Activated naive CD4-positive, alpha-beta T cell treated with anti-CD3 and anti-CD28 coated beads, Interleukin-2, amount 50 U/mL, for 72 hours (primary cell): ENCODE measurements around the gene SLC26A2. TPM values are rescaled to one million over a fixed set of nuclear protein-coding genes. Genes with fewer than 3 reads are reported as not detected.
"Not testable (repeated sequence)": the region's sequence is repeated elsewhere in the genome, so short reads cannot be mapped to it uniquely, and the experiment has no call there.

Experiments
- ATAC-seq, 2 donors: fragments of 150-1000 bp; cut with Tn5 transposase; 2 replicates each; pipeline ENCODE4 v1.10.0; 2021; ENCODE audit warnings: mild to moderate bottlenecking in 2 of 2, moderate library complexity in 2 of 2
- DNase-seq, 2 donors: peaks; one replicate each; pipeline ENCODE4 v3.0.0; 2021 to 2022; ENCODE audit warnings: low spot score in 2 of 2
- H3K27ac Mint-ChIP-seq, 2 donors: one replicate each; pipeline ENCODE4 v1.8.0; 2022; ENCODE audit warnings: mild to moderate bottlenecking in 2 of 2, mixed read lengths in 2 of 2
- H3K36me3 Mint-ChIP-seq, 2 donors: one replicate each; pipeline ENCODE4 v1.8.0; 2022; ENCODE audit warnings: mixed read lengths in 2 of 2
- H3K9me3 Mint-ChIP-seq, 2 donors: one replicate each; pipeline ENCODE4 v1.8.0; 2022; ENCODE audit warnings: mixed read lengths in 2 of 2
- total RNA-seq, 2 donors: library from RNA; stranded (reverse); gene quantifications; one replicate each; pipeline ENCODE4 v1.2.3, GENCODE V29; 2022

The SLC26A2 gene
- total RNA-seq, 2 donors from 2014 or later: 3.9 to 8.4 TPM

DNA sequence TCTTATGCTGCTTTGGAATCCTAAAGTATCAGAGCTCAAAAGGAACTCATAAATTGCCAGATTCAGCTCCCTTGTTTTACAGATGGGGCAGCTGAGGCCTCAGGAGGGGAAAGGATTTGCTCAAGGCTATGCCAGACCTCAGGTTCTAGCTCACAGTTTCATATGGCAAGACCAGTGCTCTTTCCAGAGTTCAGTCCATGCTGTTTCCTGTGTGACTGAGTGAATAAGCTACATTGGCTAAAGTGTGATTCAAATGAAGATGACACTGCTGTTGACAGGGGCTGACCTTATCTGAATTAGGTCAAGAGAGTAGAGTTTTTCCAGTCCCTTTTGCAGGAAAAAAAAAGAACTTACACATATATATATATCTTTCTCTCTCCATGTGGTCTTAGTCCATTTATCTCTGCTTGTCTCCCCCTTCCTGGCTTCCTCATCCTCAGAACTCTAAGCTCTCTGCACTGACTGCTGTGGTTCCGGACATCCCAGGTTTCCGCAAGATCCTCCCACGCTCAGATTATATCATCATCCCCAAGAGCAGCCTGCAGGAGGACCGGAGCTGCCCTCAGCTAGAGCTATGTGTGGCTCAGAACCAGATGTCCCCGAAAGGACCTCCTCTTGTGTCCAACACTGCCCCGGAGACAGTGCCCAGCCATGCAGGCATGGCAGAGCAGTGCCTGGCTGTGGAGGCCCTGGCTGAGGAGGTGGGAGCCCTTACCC lies 49.3 kb downstream of the SLC26A2 start:
- DNase-seq (no peak), ATAC-seq (peak in 1 of 2 donors; percentile 77)
- Mint-ChIP-seq H3K36me3 (peaks cover 27 to 40% of the 10 kb centered on the region in 2 donors), H3K27ac (peak overlapping the region in 1 of 2 donors; percentile 59), H3K9me3 (peaks cover 0 to 5% of the 10 kb centered on the region in 2 donors)

DNA sequence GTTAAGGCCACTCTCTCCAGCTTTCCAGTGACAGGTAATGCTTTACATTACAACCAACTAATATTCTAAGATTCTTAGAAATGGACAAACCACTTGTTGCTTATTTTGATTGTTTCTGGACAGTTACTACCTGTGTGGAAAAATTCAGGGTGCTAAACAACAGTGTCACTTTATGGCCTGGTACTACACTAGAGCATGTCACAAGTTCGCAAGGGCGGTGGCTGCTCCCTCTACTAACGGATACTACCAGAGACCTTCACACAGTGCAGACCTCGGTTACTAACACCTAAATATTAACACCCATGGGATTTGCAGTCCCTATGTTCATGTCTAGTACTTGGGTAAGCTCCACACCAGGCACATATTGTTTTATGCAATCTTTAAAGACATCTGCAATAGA lies 53.4 kb downstream of the SLC26A2 start:
- H3K36me3 Mint-ChIP-seq: peaks cover 44 to 65% of the 10 kb centered on the region in 2 donors
- H3K27ac Mint-ChIP-seq: no peak overlapping the region
- DNase-seq (no peak), ATAC-seq (no peak)
- H3K9me3 Mint-ChIP-seq: peaks cover 0 to 10% of the 10 kb centered on the region in 2 donors

DNA sequence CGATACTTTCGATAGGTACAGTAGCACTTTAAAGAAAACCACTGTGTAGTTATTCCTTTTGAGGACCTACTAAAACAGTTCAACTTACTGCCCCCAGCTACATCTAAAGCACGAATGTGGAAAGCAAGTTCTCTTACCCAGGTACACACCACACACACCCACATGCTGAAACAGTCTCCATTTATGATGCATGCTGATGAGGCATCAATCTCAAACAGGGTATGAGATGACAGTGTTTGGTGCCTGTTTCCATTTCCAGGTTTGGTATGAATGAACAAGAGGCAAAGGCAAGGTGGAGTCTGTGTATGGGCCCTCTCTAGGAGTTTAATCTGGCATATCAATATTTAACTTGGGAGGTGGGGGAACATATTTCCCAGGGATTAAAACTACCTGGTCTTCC lies 53.9 kb downstream of the SLC26A2 start:
- Mint-ChIP-seq H3K36me3 (peaks cover 50 to 71% of the 10 kb centered on the region in 2 donors), H3K27ac (no peak overlapping the region), H3K9me3 (peaks cover 0 to 10% of the 10 kb centered on the region in 2 donors)
- peak; percentile 54 to 84 for ATAC-seq
- no peak for DNase-seq

DNA sequence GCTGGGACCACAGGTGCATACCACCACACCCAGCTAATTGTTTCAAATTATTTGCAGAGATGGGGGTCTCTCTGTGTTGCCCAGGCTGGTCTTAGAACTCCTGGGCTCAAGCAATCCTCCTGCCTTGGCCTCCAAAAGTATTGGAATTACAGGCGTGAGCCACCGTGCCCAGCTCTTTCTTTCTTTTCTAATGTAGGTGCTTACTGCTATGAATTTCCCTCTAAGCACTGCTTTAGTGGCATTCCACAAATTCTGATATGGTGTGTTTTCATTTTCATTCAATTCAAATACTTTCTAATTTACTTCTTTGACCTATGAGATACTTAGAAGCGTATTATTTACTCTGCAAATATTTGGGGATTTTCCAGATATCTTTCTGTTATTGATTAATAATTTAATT lies 54.9 kb downstream of the SLC26A2 start:
- H3K27ac Mint-ChIP-seq: no peak overlapping the region
- H3K36me3 Mint-ChIP-seq: peaks cover 53 to 74% of the 10 kb centered on the region in 2 donors
- H3K9me3 Mint-ChIP-seq: peaks cover 0 to 10% of the 10 kb centered on the region in 2 donors

DNA sequence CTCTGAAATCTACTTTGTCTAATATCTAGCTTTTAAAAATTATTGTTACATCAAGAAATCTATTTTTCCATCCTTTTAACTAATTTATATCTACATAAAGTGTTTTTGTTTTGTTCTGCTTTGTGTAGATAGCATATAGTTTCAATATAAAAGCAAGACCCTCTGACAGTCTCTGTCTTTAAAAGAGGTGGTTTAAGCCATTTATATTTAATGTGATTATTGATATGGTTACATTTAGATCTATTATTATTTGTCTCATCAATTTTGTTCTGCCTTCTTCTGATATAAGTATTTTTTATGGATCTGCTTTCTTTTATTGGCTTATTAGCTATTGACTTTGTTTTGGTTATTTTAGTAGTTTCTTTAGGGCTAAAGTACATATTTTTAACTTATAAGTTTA lies 56.0 kb downstream of the SLC26A2 start:
- Mint-ChIP-seq H3K36me3 (peaks cover 52 to 79% of the 10 kb centered on the region in 2 donors), H3K27ac (no peak overlapping the region), H3K9me3 (peaks cover 0 to 10% of the 10 kb centered on the region in 2 donors)
- ATAC-seq (no peak), DNase-seq (no peak)

More for the DNA sequence above, 54.9 kb downstream of the SLC26A2 start:
- no peak for DNase-seq
- ATAC-seq: no peak

DNA sequence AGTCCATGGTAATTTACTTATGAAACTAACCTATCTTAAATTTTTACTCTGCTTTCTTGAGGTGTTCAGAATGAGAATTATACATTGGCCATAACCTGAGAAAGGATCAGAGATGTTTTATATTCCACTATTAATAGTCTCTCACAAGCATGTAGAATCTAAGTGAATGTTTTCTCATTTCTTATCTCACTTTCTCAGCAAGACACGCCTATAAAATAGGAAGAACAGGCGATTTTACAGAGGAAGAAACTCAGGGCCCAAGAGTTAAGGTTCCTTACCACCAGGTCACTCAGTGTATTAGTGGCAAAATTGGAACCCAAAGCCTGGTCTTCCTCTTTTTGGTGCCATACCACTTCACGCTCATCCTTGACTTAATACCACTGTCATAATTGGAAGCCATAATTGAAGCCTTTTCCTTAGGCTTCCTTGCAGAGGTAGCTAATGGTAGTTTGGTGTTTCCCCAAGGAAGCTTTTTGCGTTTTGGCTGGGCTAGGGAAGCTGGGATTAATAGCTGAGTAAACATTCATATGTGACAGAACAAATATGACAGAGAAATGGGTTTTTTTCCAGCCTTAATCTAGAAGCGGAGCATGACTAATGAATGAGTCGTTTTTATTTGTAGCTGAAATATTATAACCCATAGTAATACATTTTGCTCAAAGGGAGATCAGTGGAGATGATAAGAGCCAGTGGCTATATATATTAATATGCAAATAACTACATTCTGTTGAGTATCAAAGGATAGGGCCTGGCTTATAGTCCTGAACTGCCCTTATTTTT lies 56.9 kb downstream of the SLC26A2 start:
- no peak for DNase-seq
- no peak overlapping the region for H3K27ac Mint-ChIP-seq
- H3K9me3 Mint-ChIP-seq: peaks cover 0 to 10% of the 10 kb centered on the region in 2 donors
- H3K36me3 Mint-ChIP-seq: peaks cover 49 to 82% of the 10 kb centered on the region in 2 donors
- ATAC-seq: no peak

DNA sequence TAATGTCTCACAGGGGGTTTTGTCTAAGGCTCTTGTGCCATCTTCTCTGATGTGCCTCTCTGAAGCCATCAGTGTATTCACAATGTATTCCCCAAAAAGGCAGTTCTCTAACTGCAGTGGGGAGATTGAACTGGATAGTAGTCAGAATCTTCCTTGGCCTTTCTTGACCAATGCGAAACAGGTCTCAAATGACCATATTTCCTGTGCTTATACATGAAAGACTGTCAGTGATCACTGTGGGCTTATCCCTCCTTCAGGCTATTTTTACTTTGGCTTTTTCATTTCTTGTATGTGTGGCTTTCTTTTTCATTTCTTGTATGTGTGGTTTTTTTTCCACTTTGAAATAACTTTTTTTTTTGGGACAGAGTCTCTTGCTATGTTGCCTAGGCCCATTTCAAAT lies 59.7 kb downstream of the SLC26A2 start:
- Mint-ChIP-seq H3K9me3 (peaks cover 0 to 5% of the 10 kb centered on the region in 2 donors), H3K27ac (peak overlapping the region in 1 of 2 donors; percentile 45), H3K36me3 (peaks cover 32 to 55% of the 10 kb centered on the region in 2 donors)
- DNase-seq (no peak), ATAC-seq (peak in 1 of 2 donors; percentile 59)

DNA sequence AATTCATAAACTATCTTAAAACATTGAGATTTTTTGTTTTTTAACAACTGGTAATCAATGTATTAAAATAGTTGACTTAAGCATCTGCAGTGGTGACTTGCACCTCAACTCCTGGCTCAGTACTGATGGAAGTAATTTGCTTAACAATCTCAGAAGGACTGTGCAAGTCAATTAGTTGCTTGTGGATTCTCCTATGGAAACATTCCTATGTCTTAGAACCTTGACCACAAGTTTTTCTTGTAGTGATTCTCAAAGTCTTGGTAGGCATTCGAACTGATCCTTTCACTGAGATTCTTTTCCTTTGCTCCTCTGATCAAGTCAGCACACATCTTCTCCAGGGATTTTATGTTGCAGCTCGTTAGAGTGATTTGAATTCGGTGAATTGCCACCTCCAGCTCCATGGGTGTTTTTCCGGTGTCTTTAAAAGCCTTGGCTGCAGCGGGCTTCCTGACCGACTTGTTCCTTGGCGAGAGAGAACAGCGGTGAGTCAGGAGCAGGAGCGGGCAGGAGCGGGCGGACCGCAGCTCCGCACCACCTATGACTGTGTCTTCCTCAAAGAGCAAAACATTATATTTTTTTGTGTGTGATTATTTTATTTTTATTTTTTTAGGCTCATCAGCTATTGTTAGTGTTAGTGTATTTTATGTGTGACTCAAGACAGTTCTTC lies 61.1 kb downstream of the SLC26A2 start:
- ATAC-seq: no peak
- peak overlapping the region; percentile 18 to 91 for H3K27ac Mint-ChIP-seq
- no peak for DNase-seq
- no peaks in the 10 kb centered on the region for H3K9me3 Mint-ChIP-seq
- H3K36me3 Mint-ChIP-seq: peaks cover 24 to 42% of the 10 kb centered on the region in 2 donors

DNA sequence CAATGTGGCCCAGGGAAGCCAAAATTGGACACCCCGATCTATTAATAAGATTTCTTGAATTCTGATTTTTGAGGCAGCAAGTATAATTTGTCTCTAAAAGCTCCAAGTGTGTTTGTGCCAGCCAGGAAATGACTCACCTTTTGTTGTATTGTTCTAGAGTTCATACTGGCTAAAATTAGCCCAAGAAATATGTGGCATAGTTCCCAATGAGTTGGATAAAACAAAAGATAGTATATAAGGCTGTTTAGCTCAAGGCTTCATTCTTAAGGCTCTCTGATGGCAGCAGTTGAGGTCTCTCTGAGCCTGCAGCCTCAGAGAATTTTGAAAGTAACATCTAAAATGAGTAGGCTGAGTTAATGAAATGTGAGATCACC lies 61.6 kb downstream of the SLC26A2 start:
- ATAC-seq (no peak), DNase-seq (no peak)
- Mint-ChIP-seq H3K36me3 (peaks cover 24 to 37% of the 10 kb centered on the region in 2 donors), H3K9me3 (no peaks in the 10 kb centered on the region), H3K27ac (peak overlapping the region; percentile 18 to 91)

DNA sequence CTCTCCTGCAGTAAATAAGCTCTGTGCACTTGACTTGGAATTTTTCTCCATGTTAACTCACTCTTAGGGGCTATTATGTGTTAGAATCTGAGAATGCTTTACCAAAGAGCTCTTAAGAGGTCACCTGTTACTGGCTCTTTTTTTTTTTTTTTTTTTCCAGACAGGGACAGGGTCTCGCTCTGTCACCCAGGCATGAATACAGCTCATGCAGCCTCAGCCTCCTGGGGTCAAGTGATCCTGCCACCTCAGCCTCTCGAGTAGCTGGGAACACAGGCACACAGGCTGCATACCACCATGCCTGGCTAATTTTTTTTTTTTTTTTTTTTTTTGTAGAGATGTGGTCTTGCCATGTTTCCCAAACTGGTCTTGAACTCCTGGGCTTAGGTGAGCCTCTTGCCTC lies 62.1 kb downstream of the SLC26A2 start:
- Mint-ChIP-seq H3K27ac (peak overlapping the region; percentile 18 to 91), H3K36me3 (peaks cover 21 to 35% of the 10 kb centered on the region in 2 donors), H3K9me3 (no peaks in the 10 kb centered on the region)
- DNase-seq (no peak), ATAC-seq (no peak)

DNA sequence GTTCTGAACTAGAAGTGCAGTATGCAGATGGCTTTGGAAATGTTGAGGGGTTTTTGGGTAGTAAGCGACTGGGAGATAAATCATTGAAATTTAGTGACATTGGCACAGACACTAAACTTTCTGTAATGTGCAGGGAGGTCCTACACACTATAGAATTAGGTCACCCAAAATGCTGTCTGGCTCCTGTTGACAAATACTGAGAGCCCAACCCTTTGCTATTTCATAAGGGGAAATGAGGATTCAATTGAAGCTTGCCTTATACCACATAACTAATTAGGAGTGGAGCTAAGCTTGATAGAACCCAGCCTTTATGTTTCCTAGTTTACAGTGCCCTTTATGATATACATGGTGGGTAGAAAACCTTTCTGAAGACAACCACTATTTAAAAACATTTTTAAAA lies 62.6 kb downstream of the SLC26A2 start:
- H3K27ac Mint-ChIP-seq: peak overlapping the region in 1 of 2 donors; percentile 12
- peaks cover 18 to 32% of the 10 kb centered on the region in 2 donors for H3K36me3 Mint-ChIP-seq
- DNase-seq (no peak), ATAC-seq (no peak)
- no peaks in the 10 kb centered on the region for H3K9me3 Mint-ChIP-seq

DNA sequence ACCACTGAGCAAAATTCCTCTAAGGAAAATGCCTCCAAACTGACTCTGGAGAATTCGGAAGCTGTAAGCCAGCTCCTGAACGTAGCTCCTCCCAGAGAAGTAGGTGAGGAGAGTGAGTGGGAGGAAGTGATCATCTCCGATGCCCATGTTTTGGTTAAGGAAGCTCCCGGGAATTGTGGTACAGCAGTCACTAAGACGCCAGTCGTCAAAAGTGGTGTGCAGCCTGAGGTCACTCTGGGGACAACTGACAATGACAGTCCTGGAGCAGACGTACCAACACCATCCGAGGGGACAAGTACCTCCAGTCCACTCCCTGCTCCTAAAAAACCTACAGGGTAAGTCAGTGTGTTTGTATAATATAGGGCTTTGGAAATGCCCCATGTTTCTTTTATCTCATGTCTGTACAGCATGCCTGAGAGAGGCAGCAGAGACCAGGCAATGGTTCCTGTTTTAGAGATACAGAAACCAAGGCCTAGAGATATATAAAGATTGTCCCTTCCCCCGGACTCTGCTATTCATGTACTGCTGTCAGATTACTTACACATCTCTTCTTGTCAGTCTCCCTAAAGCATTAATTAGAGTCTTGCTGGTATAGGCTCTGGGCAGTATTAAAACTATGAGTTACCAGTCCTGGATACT lies 63.9 kb downstream of the SLC26A2 start:
- no peaks in the 10 kb centered on the region for H3K9me3 Mint-ChIP-seq
- peak overlapping the region in 1 of 2 donors; percentile 22 for H3K27ac Mint-ChIP-seq
- no peak for ATAC-seq
- DNase-seq: no peak
- H3K36me3 Mint-ChIP-seq: peaks cover 13 to 26% of the 10 kb centered on the region in 2 donors

DNA sequence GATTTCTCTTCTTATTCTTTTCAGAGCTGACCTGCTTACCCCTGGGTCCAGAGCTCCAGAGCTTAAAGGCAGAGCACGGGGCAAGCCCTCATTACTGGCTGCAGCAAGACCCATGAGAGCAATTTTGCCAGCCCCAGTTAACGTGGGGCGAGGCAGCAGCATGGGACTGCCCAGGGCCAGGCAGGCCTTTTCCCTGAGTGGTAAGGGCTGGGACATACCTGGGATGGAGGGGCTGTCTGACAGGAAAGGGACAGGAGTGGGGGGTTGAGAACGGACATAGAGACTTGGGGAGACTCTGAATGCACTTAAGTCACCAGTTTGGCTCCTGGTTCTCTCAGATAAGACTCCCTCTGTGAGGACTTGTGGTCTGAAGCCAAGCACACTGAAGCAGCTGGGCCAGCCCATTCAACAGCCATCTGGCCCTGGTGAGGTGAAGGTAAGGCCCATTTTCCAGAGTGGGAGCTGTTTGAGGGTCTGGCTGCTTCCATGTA lies 66.2 kb downstream of the SLC26A2 start:
- Mint-ChIP-seq H3K27ac (peak overlapping the region in 1 of 2 donors; percentile 22), H3K36me3 (peaks cover 6 to 14% of the 10 kb centered on the region in 2 donors), H3K9me3 (no peaks in the 10 kb centered on the region)
- ATAC-seq (no peak), DNase-seq (no peak)

DNA sequence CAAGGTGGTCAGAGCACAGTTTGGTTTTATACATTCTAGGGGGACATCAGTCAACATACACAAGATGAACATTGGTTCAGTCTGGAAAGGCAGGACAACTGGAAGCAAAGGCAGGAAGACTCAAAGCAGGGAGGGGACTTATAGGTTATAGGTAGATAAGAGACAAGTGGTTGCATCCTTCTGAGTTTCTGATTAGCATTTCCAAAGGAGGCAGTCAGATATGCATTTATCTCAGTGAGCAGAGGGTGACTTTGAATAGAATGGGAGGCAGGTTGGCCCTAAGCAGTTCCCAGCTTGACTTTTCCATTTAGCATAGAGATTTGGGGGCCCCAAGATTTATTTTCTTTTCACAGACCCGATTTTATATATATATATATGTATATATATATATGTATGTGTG lies 67.5 kb downstream of the SLC26A2 start:
- not testable (repeated sequence) for H3K27ac Mint-ChIP-seq

DNA sequence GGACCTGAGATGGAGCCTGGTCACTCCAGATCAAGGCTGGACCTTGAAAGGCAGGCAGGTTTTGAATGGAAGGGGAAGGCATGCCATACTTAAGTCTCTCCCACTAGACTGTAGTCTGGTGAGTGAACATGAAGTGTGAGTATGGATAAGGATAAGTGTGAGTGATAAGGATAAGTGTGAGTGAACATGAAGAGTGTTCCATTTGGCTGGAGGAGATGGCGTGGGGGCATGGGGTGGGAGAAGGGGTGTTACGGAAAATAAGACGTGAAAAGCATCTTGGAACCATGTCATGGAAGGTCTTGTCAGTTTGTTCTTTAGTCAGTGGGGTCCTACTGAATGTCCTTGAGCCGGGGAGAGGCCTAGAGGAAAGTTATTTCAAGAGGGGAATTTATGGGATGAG lies 72.8 kb downstream of the SLC26A2 start:
- DNase-seq: no peak
- Mint-ChIP-seq H3K36me3 (peaks cover 4 to 13% of the 10 kb centered on the region in 2 donors), H3K27ac (peak overlapping the region; percentile 2 to 7), H3K9me3 (no peaks in the 10 kb centered on the region)
- ATAC-seq: no peak

More for the DNA sequence above, 67.5 kb downstream of the SLC26A2 start:
- not testable (repeated sequence) for H3K9me3 Mint-ChIP-seq, H3K36me3 Mint-ChIP-seq, DNase-seq, ATAC-seq

DNA sequence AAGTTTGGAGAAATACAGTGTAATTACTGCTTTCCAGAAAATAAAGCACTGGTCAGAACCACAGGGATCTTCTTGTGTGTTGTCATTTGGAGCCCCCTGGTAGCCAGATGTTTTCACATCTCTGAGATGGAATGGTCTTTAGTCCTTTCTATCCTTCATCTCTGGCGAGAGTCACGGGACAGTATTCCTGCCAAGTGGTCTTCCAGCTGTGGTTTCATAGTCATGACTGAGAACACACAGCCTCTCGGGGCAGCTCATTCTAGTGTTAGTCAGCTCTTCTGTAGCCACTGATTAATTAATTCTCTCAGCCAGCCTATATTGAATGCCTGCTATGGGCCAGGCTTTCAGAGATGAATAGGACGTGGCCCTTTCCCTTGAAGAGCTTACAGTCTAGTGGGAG lies 74.1 kb downstream of the SLC26A2 start:
- H3K9me3 Mint-ChIP-seq: no peaks in the 10 kb centered on the region
- peak overlapping the region; percentile 13 to 78 for H3K27ac Mint-ChIP-seq
- ATAC-seq (no peak), DNase-seq (no peak)
- peaks cover 1 to 9% of the 10 kb centered on the region in 2 donors for H3K36me3 Mint-ChIP-seq
